B cell (primary cell): ENCODE measurements around the gene SLC25A26. TPM values are rescaled to one million over a fixed set of nuclear protein-coding genes. Genes with fewer than 3 reads are reported as not detected.

Source experiments
- ATAC-seq: fragments of 200-7000 bp; cut with Tn5 transposase; one replicate; pipeline ENCODE4 v1.10.0; 2021; ENCODE audit warnings: low read depth, mild to moderate bottlenecking, moderate number of reproducible peaks, moderate library complexity
- CTCF ChIA-PET: fragments of 350-600 bp; sonication (Branson Sonifier 250); formaldehyde crosslinking; loops from one replicate; lab custom pipeline; 2021; ENCODE audit warnings: antibody characterized with exemption, inconsistent platforms; lab: Charles Lee
- POLR2A ChIA-PET: fragments of 350-600 bp; sonication (Branson Sonifier 250); formaldehyde crosslinking; loops from one replicate; lab custom pipeline; 2021; ENCODE audit warnings: antibody characterized with exemption; lab: Charles Lee
- DNase-seq: peaks from one replicate; pipeline ENCODE4 v3.0.0; 2013
- H2AFZ ChIP-seq: 2 replicates; pipeline ENCODE4 v1.6.1; 2012; ENCODE audit warnings: mild to moderate bottlenecking, low read depth, low read length; ENCODE audit not compliant: insufficient read depth, poor library complexity, severe bottlenecking
- H3K27ac ChIP-seq, 2 donors: 1 replicate in 1 of 2; 2 replicates in 1 of 2; pipeline ENCODE4 v1.5.1; 2012 to 2013; ENCODE audit warnings: low read length in 2 of 2, mild to moderate bottlenecking in 2 of 2, moderate library complexity in 1 of 2
- H3K27me3 ChIP-seq, 4 experiments: fragments of 200-600 bp in 1 of 4; sonication (generic) in 1 of 4; replicated peaks in 1 of 4; 1 replicate in 2 of 4; 2 replicates in 2 of 4; pipeline versions ENCODE4 v1.6.1 to v1.7.0; 2013 to 2016; ENCODE audit warnings: low read length in 3 of 4, mild to moderate bottlenecking in 2 of 4, mixed read lengths in 1 of 4, moderate library complexity in 1 of 4; ENCODE audit not compliant: insufficient read depth in 4 of 4, control insufficient read depth in 3 of 4; ENCODE audit errors: control extremely low read depth in 1 of 4
- H3K36me3 ChIP-seq, 2 experiments: replicated peaks in 1 of 2; 1 replicate in 1 of 2; 2 replicates in 1 of 2; pipeline versions ENCODE4 v1.6.1 to v1.7.1; 2013; ENCODE audit warnings: low read length in 1 of 2; ENCODE audit not compliant: insufficient read depth in 2 of 2, control insufficient read depth in 1 of 2; ENCODE audit errors: control extremely low read depth in 1 of 2, extremely low read depth in 1 of 2
- H3K4me1 ChIP-seq, 2 donors: fragments of 200-600 bp in 1 of 2; sonication (generic) in 1 of 2; 1 replicate in 1 of 2; 2 replicates in 1 of 2; pipeline versions ENCODE4 v1.5.1 to v1.6.1; 2013 to 2017; ENCODE audit warnings: low read length in 2 of 2; ENCODE audit not compliant: control insufficient read depth in 2 of 2, insufficient read depth in 2 of 2
- H3K4me2 ChIP-seq: replicated peaks from 2 replicates; pipeline ENCODE3; 2012; ENCODE audit warnings: mild to moderate bottlenecking, low read depth, low read length; ENCODE audit not compliant: poor library complexity, severe bottlenecking
- H3K4me3 ChIP-seq, 5 experiments: fragments of 200-600 bp in 1 of 5; sonication (generic) in 1 of 5; 1 replicate in 3 of 5; 2 replicates in 2 of 5; pipeline versions ENCODE4 v1.5.1 to v1.7.0; 2011 to 2016; ENCODE audit warnings: low read length in 4 of 5, mild to moderate bottlenecking in 4 of 5, low read depth in 2 of 5, control low read depth in 1 of 5, moderate library complexity in 1 of 5; ENCODE audit not compliant: insufficient read depth in 1 of 5; ENCODE audit errors: control extremely low read depth in 1 of 5, extremely low read depth in 1 of 5
- H3K79me2 ChIP-seq: fragments of 200-600 bp; sonication (generic); one replicate; pipeline ENCODE4 v1.6.0; 2016; ENCODE audit warnings: low read length; ENCODE audit not compliant: control insufficient read depth, insufficient read depth
- H3K9ac ChIP-seq: fragments of 200-600 bp; sonication (generic); 2 replicates; pipeline ENCODE4 v1.6.1; 2017; ENCODE audit warnings: mild to moderate bottlenecking, low read length, moderate library complexity
- H3K9me3 ChIP-seq, 3 donors: one replicate each; pipeline versions ENCODE4 v1.6.1 to v1.7.1; 2013; ENCODE audit warnings: low read length in 2 of 3; ENCODE audit not compliant: control insufficient read depth in 2 of 3, insufficient read depth in 1 of 3; ENCODE audit errors: control extremely low read depth in 1 of 3
- H4K20me1 ChIP-seq: 2 replicates; pipeline ENCODE4 v1.6.0; 2012; ENCODE audit warnings: mild to moderate bottlenecking, low read length; ENCODE audit not compliant: insufficient read depth, control insufficient read depth, poor library complexity, severe bottlenecking
- H3K27ac Mint-ChIP-seq: one replicate; pipeline ENCODE4 v1.8.0; 2021; ENCODE audit warnings: mixed read lengths
- H3K27me3 Mint-ChIP-seq: one replicate; pipeline ENCODE4 v1.8.0; 2021; ENCODE audit warnings: mixed read lengths
- H3K4me1 Mint-ChIP-seq: one replicate; pipeline ENCODE4 v1.8.0; 2021; ENCODE audit warnings: mixed read lengths
- H3K4me3 Mint-ChIP-seq: one replicate; pipeline ENCODE4 v1.8.0; 2021; ENCODE audit warnings: mixed read lengths
- H3K9me3 Mint-ChIP-seq: one replicate; pipeline ENCODE4 v1.8.0; 2022; ENCODE audit warnings: mixed read lengths; ENCODE audit not compliant: insufficient read depth
- CTCF ChIP-seq: fragments of 200-600 bp; IDR thresholded peaks from one replicate; pipeline ENCODE4 v1.8.0; 2022; ENCODE audit warnings: antibody characterized with exemption, mild to moderate bottlenecking
- EZH2 ChIP-seq: IDR thresholded peaks from 2 replicates; pipeline ENCODE4 v1.6.1; 2012; ENCODE audit warnings: borderline replicate concordance, low read depth, mild to moderate bottlenecking, moderate library complexity, low read length; ENCODE audit not compliant: insufficient read depth, poor library complexity, severe bottlenecking
- WGBS: methylation state at CpG from one replicate; pipeline ENCODE4 v1.1.5; 2013; ENCODE audit warnings: missing lambda C conversion rate; ENCODE audit not compliant: insufficient coverage; 5-methylcytosine and 5-hydroxymethylcytosine counted together
- intact Hi-C: fragments of 100-400 bp; cut with micrococcal nuclease; formaldehyde crosslinking; loops from one replicate; pipeline ENCODE4 v1.10.0; 2022
- polyA plus RNA-seq: library from polyadenylated mRNA; depleted of rRNA; stranded (reverse); fragments of >200 nt; gene quantifications from 2 replicates; pipeline ENCODE4 v1.2.3, GENCODE V29; 2012
- total RNA-seq, 2 donors: library from RNA; stranded (reverse); fragments of 120-200 nt in 1 of 2; gene quantifications; 1 replicate in 1 of 2; 2 replicates in 1 of 2; pipeline versions ENCODE4 v1.2.3 to v1.2.4, GENCODE V29; 2013 to 2022

Gene SLC25A26
- total and polyA plus RNA-seq, 2 donors (not counting 1 experiment from before 2014, with no cell fraction given) = 22.3 to 23.8 TPM

GRCh38 chr3:66401157-66401550 lies 180.4 kb downstream of the SLC25A26 start:
- Mint-ChIP-seq H3K27me3 (no peaks in the 10 kb centered on the region), H3K9me3 (no peaks in the 10 kb centered on the region), H3K4me3 (no peak overlapping the region), H3K4me1 (no peaks in the 10 kb centered on the region), H3K27ac (no peak overlapping the region)
- Histone ChIP-seq H3K4me1 (no peaks in the 10 kb centered on the region), H3K4me3 (no peak overlapping the region), H3K27ac (no peak overlapping the region), H3K4me2 (no peak overlapping the region), H3K36me3 (no peaks in the 10 kb centered on the region), H3K27me3 (no peaks in the 10 kb centered on the region), H3K9ac (no peak overlapping the region), H3K9me3 (no peaks in the 10 kb centered on the region), H4K20me1 (no peaks in the 10 kb centered on the region), H2AFZ (no peak overlapping the region), H3K79me2 (no peaks in the 10 kb centered on the region)
- no peak for TF ChIP-seq CTCF
- no peak for TF ChIP-seq EZH2
- ChIA-PET CTCF (interaction anchor here (1.2 to 1.3 kb wide), 2 partner anchors 9 to 23 kb away, joined by 3 to 6 read pairs; no protein-coding TSS in a partner anchor), POLR2A (no interaction called here)
- intact Hi-C loops = no loop called here
- no peak for DNase-seq
- 85% methylated on average over 4 of the region's 10 CpGs for WGBS
- no peak for ATAC-seq

- ChIA-PET CTCF (interaction anchor here (1.2 to 1.3 kb wide), 3 partner anchors 8 to 24 kb away, joined by 3 to 6 read pairs (median 3); no protein-coding TSS in a partner anchor), POLR2A (no interaction called here)
- Histone ChIP-seq H3K27me3 (no peaks in the 10 kb centered on the region), H2AFZ (no peak overlapping the region), H3K4me1 (no peaks in the 10 kb centered on the region), H3K4me3 (no peak overlapping the region), H3K9ac (no peak overlapping the region), H3K4me2 (no peak overlapping the region), H3K79me2 (no peaks in the 10 kb centered on the region), H3K9me3 (no peaks in the 10 kb centered on the region), H3K36me3 (no peaks in the 10 kb centered on the region), H3K27ac (no peak overlapping the region), H4K20me1 (no peaks in the 10 kb centered on the region)
- ATAC-seq (no peak), DNase-seq (no peak)
- WGBS = 97% methylated on average over 19 of the region's 20 CpGs
- intact Hi-C loops = no loop called here
- H3K27me3 Mint-ChIP-seq = no peaks in the 10 kb centered on the region
- H3K27ac Mint-ChIP-seq = no peak overlapping the region
- H3K9me3 Mint-ChIP-seq = no peaks in the 10 kb centered on the region
- no peaks in the 10 kb centered on the region for H3K4me1 Mint-ChIP-seq
- TF ChIP-seq CTCF (no peak), EZH2 (no peak)
- H3K4me3 Mint-ChIP-seq = no peak overlapping the region
Measured at GRCh38 chr3:66401675-66402491, 181.1 kb downstream of the SLC25A26 start.
